ENCODE measurements around the gene FNTB. TPM values are rescaled to one million over a fixed set of nuclear protein-coding genes. Genes with fewer than 3 reads are reported as not detected.

The FNTB gene
- total RNA-seq, 5 donors from 2014 or later (not counting 1 experiment from before 2014, with no cell fraction given) = 9.6 to 14.2 (median 10.4) TPM

DNA sequence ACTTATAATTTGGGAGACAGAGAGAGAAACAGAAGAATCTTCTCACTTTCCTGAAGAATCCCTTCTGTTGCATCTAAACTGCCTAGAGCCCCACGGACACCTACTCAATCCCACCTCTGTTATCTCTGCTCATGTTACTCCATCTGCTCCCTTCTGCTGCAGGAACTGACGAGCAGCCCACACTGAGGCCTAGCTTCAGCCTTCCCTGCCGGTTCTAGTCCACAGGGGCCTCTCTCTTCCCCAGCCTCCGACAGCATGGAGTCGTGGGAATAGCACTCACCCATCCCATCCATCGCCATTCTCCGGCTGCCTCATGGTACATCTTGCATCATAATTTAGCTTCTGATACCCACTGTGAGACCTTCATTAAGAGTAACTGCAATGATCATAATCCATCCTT, 18.5 kb upstream of the FNTB start:
- peaks cover 22 to 31% (median 23%) of the 10 kb centered on the region in 3 donors for H3K4me1 Mint-ChIP-seq
- Histone ChIP-seq H3K36me3 (ENCODE audit: control insufficient read depth in 2 of 2, extremely low read depth in 1 of 2, insufficient read depth in 1 of 2, low read length in 1 of 2) (no peaks in the 10 kb centered on the region), H3K9me3 (no peaks in the 10 kb centered on the region), H3K27me3 (replicated peaks in 1 of 2; ENCODE audit: control insufficient read depth in 2 of 2, extremely low read depth in 1 of 2, insufficient read depth in 2 of 2, low read length in 1 of 2) (peaks cover 0 to 12% of the 10 kb centered on the region in 2 experiments), H3K4me1 (ENCODE audit: control insufficient read depth in 1 of 2, extremely low read depth in 1 of 2, insufficient read depth in 2 of 2, low read length in 2 of 2) (peaks cover 0 to 16% of the 10 kb centered on the region in 2 experiments), H3K4me3 (ENCODE audit: control insufficient read depth in 1 of 2, extremely low read depth in 1 of 2, low read length in 1 of 2) (no peak overlapping the region), H3K27ac (ENCODE audit: low read length) (no peak overlapping the region)
- no peak for DNase-seq
- H3K4me3 Mint-ChIP-seq = no peak overlapping the region
- WGBS (ENCODE audit: insufficient coverage) = 95% methylated on average over 7 of the region's 7 CpGs
- no peaks in the 10 kb centered on the region for H3K9me3 Mint-ChIP-seq
- ATAC-seq (replicated peaks in 1 of 4) = no peak
- CTCF ChIA-PET = interaction anchor here in 1 of 2 donors (0.6 kb wide), 2 partner anchors 285 to 753 kb away, joined by 3 to 11 read pairs; no protein-coding TSS in a partner anchor
- POLR2A ChIA-PET = interaction anchor here in 1 of 2 donors (0.5 kb wide), 2 partner anchors 9 to 10 kb away, joined by 5 to 7 read pairs; no protein-coding TSS in a partner anchor
- H3K27me3 Mint-ChIP-seq = no peaks in the 10 kb centered on the region
- H3K36me3 Mint-ChIP-seq = no peaks in the 10 kb centered on the region
- no peak overlapping the region for H3K27ac Mint-ChIP-seq

DNA sequence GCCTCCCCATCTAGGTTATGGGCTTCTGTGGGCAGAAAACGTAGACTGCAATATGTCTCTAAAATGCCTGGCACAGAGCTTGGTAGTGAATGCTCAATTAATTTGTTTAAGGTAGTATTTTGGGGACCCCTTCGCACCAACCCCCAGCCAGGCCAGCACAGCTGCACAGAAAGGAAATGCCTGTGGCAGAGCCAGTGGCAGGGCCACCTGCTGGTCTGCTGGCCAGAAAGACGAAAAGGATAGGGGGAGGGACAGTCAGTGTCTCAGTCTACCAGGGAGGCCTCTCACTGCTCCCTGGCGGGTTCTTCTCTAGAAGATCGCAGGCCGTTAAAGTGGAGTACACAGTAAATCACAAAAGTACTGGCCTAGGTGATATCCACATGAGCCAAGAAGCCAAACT, 18.0 kb upstream of the FNTB start:
- POLR2A ChIA-PET = interaction anchor here in 1 of 2 donors (0.5 kb wide), 1 partner anchor 8 kb away, joined by 7 read pairs; no protein-coding TSS in a partner anchor
- Mint-ChIP-seq H3K36me3 (no peaks in the 10 kb centered on the region), H3K4me3 (no peak overlapping the region), H3K27ac (no peak overlapping the region), H3K27me3 (no peaks in the 10 kb centered on the region), H3K9me3 (no peaks in the 10 kb centered on the region), H3K4me1 (peaks cover 22 to 30% (median 23%) of the 10 kb centered on the region in 3 donors)
- Histone ChIP-seq H3K4me3 (ENCODE audit: control insufficient read depth in 1 of 2, extremely low read depth in 1 of 2, low read length in 1 of 2) (no peak overlapping the region), H3K4me1 (ENCODE audit: control insufficient read depth in 1 of 2, extremely low read depth in 1 of 2, insufficient read depth in 2 of 2, low read length in 2 of 2) (peaks cover 0 to 16% of the 10 kb centered on the region in 2 experiments), H3K36me3 (ENCODE audit: control insufficient read depth in 2 of 2, extremely low read depth in 1 of 2, insufficient read depth in 1 of 2, low read length in 1 of 2) (no peaks in the 10 kb centered on the region), H3K27ac (ENCODE audit: low read length) (no peak overlapping the region), H3K9me3 (no peaks in the 10 kb centered on the region), H3K27me3 (replicated peaks in 1 of 2; ENCODE audit: control insufficient read depth in 2 of 2, extremely low read depth in 1 of 2, insufficient read depth in 2 of 2, low read length in 1 of 2) (peaks cover 0 to 12% of the 10 kb centered on the region in 2 experiments)
- DNase-seq (no peak), ATAC-seq (replicated peaks in 1 of 4) (no peak)
- 57% methylated on average over 2 of the region's 6 CpGs for WGBS (ENCODE audit: insufficient coverage)
- CTCF ChIA-PET = interaction anchor here in 1 of 2 donors (0.6 kb wide), 1 partner anchor 753 kb away, joined by 11 read pairs; no protein-coding TSS in a partner anchor

- ATAC-seq (replicated peaks in 1 of 4) (no peak), DNase-seq (no peak)
- peaks cover 0 to 16% of the 10 kb centered on the region in 2 experiments for H3K4me1 ChIP-seq (ENCODE audit: control insufficient read depth in 1 of 2, extremely low read depth in 1 of 2, insufficient read depth in 2 of 2, low read length in 2 of 2)
- ChIA-PET CTCF (interaction anchor here (1.0 to 1.4 kb wide), 2 partner anchors 16 to 59 kb away, joined by 3 read pairs; no protein-coding TSS in a partner anchor), POLR2A (interaction anchor here (0.5 to 0.8 kb wide), 2 partner anchors 10 to 55 kb away, joined by 3 read pairs; partner anchors contain the start of gene CHURC1 (in 1 of the 2))
- no peaks in the 10 kb centered on the region for H3K36me3 Mint-ChIP-seq
- H3K4me3 Mint-ChIP-seq = peak overlapping the region in 2 of 3 donors; percentile 75 to 88
- no peak overlapping the region for H3K27ac ChIP-seq (ENCODE audit: low read length)
- H3K9me3 ChIP-seq = no peaks in the 10 kb centered on the region
- H3K36me3 ChIP-seq (ENCODE audit: control insufficient read depth in 2 of 2, extremely low read depth in 1 of 2, insufficient read depth in 1 of 2, low read length in 1 of 2) = no peaks in the 10 kb centered on the region
- H3K27ac Mint-ChIP-seq = no peak overlapping the region
- no peak overlapping the region for H3K4me3 ChIP-seq (ENCODE audit: control insufficient read depth in 1 of 2, extremely low read depth in 1 of 2, low read length in 1 of 2)
- peaks cover 22 to 26% (median 23%) of the 10 kb centered on the region in 3 donors for H3K4me1 Mint-ChIP-seq
- H3K27me3 Mint-ChIP-seq = no peaks in the 10 kb centered on the region
- peaks cover 0 to 12% of the 10 kb centered on the region in 2 experiments for H3K27me3 ChIP-seq (replicated peaks in 1 of 2; ENCODE audit: control insufficient read depth in 2 of 2, extremely low read depth in 1 of 2, insufficient read depth in 2 of 2, low read length in 1 of 2)
- no peaks in the 10 kb centered on the region for H3K9me3 Mint-ChIP-seq
- 87% methylated on average over 3 of the region's 3 CpGs for WGBS (ENCODE audit: insufficient coverage)
Measured at GRCh38 chr14:64970041-64970440, 16.7 kb upstream of the FNTB start.

DNA sequence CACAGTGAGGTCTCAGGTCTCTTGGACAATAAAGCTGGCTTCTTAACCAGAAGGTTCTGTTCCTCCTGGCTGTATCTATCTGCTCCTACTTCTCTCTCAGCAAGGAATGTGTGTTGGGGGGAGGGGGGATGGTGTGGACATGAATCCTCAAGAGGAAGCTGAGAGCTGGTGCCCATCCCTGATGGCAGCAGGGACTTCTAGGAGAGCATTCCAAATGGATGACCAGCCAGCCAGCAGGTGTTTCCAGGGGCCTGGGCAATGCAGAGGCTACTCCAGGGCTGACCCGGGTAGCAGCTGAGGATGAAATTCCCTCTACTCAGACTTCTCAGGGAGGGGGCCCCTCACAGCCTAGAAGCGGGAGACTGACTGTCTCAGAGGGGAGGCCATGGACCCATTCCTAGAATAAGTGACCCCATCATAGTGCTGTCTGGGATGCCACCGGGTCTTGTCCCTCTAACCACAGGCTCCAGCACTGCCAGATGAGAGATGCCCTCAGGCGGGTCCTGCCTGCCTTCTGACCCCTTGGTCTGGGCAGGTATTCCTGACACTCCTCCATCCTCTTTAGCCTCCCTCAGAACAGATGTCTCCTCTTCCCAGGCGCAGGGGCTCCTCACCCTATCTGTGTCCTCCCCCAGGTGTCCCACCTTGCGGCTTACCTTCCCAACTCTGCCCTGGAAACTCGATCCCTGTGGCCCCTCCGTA, 15.8 kb upstream of the FNTB start:
- no peak for DNase-seq
- H3K4me1 Mint-ChIP-seq = peaks cover 22 to 26% (median 23%) of the 10 kb centered on the region in 3 donors
- H3K27ac Mint-ChIP-seq = peak overlapping the region in 1 of 2 donors; percentile 53
- peaks cover 0 to 16% of the 10 kb centered on the region in 2 experiments for H3K4me1 ChIP-seq (ENCODE audit: control insufficient read depth in 1 of 2, extremely low read depth in 1 of 2, insufficient read depth in 2 of 2, low read length in 2 of 2)
- CTCF ChIA-PET = interaction anchor here (0.7 to 1.4 kb wide), 4 partner anchors 10 to 627 kb away, joined by 3 to 9 read pairs (median 3); no protein-coding TSS in a partner anchor
- H3K36me3 Mint-ChIP-seq = no peaks in the 10 kb centered on the region
- peak overlapping the region; percentile 51 to 57 for H3K4me3 ChIP-seq (ENCODE audit: control insufficient read depth in 1 of 2, extremely low read depth in 1 of 2, low read length in 1 of 2)
- H3K4me3 Mint-ChIP-seq = peak overlapping the region; percentile 74 to 88 (median 75)
- no peaks in the 10 kb centered on the region for H3K9me3 Mint-ChIP-seq
- no peak for ATAC-seq (replicated peaks in 1 of 4)
- WGBS (ENCODE audit: insufficient coverage) = 84% methylated on average over 7 of the region's 8 CpGs
- POLR2A ChIA-PET = interaction anchor here (0.5 to 0.7 kb wide), 2 partner anchors 10 to 69 kb away, joined by 5 to 10 read pairs; no protein-coding TSS in a partner anchor
- H3K27ac ChIP-seq (ENCODE audit: low read length) = no peak overlapping the region
- H3K36me3 ChIP-seq (ENCODE audit: control insufficient read depth in 2 of 2, extremely low read depth in 1 of 2, insufficient read depth in 1 of 2, low read length in 1 of 2) = no peaks in the 10 kb centered on the region
- H3K9me3 ChIP-seq = no peaks in the 10 kb centered on the region
- no peaks in the 10 kb centered on the region for H3K27me3 Mint-ChIP-seq
- peaks cover 0 to 12% of the 10 kb centered on the region in 2 experiments for H3K27me3 ChIP-seq (replicated peaks in 1 of 2; ENCODE audit: control insufficient read depth in 2 of 2, extremely low read depth in 1 of 2, insufficient read depth in 2 of 2, low read length in 1 of 2)

- Mint-ChIP-seq H3K4me1 (peaks cover 22 to 26% (median 24%) of the 10 kb centered on the region in 3 donors), H3K4me3 (peak overlapping the region; percentile 74 to 88 (median 75)), H3K9me3 (no peaks in the 10 kb centered on the region), H3K27me3 (no peaks in the 10 kb centered on the region), H3K27ac (peak overlapping the region in 1 of 2 donors; percentile 53), H3K36me3 (no peaks in the 10 kb centered on the region)
- no peaks in the 10 kb centered on the region for H3K9me3 ChIP-seq
- WGBS (ENCODE audit: insufficient coverage) = 0% methylated on average over 7 of the region's 31 CpGs
- ChIA-PET CTCF (interaction anchor here in 1 of 2 donors (0.7 kb wide), 1 partner anchor 628 kb away, joined by 9 read pairs; no protein-coding TSS in a partner anchor), POLR2A (interaction anchor here in 1 of 2 donors (0.7 kb wide), 1 partner anchor 9 kb away, joined by 10 read pairs; no protein-coding TSS in a partner anchor)
- DNase-seq = no peak
- peaks cover 0 to 12% of the 10 kb centered on the region in 2 experiments for H3K27me3 ChIP-seq (replicated peaks in 1 of 2; ENCODE audit: control insufficient read depth in 2 of 2, extremely low read depth in 1 of 2, insufficient read depth in 2 of 2, low read length in 1 of 2)
- no peaks in the 10 kb centered on the region for H3K36me3 ChIP-seq (ENCODE audit: control insufficient read depth in 2 of 2, extremely low read depth in 1 of 2, insufficient read depth in 1 of 2, low read length in 1 of 2)
- peak overlapping the region; percentile 51 to 57 for H3K4me3 ChIP-seq (ENCODE audit: control insufficient read depth in 1 of 2, extremely low read depth in 1 of 2, low read length in 1 of 2)
- H3K27ac ChIP-seq (ENCODE audit: low read length) = no peak overlapping the region
- peak in 1 of 4 experiments; percentile 10 for ATAC-seq (replicated peaks in 1 of 4)
- peaks cover 0 to 16% of the 10 kb centered on the region in 2 experiments for H3K4me1 ChIP-seq (ENCODE audit: control insufficient read depth in 1 of 2, extremely low read depth in 1 of 2, insufficient read depth in 2 of 2, low read length in 2 of 2)
Measured at GRCh38 chr14:64971491-64971942, 15.2 kb upstream of the FNTB start.

Data from T-cell (primary cell).